Measurements from ENCODE around the gene TNFSF10. TPM values are rescaled to one million over a fixed set of nuclear protein-coding genes. Genes with fewer than 3 reads are reported as not detected.

Gene TNFSF10
- total RNA-seq, 2 experiments from 2014 or later, result 9.2 to 9.5 TPM

DNA sequence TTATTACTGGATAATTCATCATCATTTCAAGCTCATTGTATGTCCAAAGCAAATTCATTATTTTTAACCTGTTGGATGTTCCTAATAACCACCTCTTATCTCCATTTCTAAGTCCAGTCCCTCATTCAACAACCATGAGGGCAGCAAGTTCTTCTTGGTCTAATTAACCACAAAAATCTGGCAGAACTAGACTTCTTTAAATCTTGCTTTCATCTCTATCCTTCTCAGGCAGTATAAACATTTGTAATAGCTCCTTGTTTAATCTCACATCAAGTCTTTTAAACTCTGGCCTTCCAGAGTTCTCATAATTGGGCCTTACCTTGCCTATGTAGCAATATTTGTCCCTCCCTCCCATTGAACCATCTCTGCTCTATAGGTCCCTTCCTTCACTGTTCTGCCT is 57.9 kb downstream of the TNFSF10 start:
- Histone ChIP-seq H3K4me3 (ENCODE audit: low read length) (no peak overlapping the region), H3K27ac (ENCODE audit: low read depth in 1 of 2, low read length in 2 of 2) (no peak overlapping the region), H3K27me3 (ENCODE audit: control insufficient read depth in 1 of 2, insufficient read depth in 2 of 2, low read length in 2 of 2) (peaks cover 2 to 3% of the 10 kb centered on the region in 2 experiments), H3K36me3 (ENCODE audit: insufficient read depth, low read length) (no peaks in the 10 kb centered on the region), H3K9me3 (ENCODE audit: control insufficient read depth in 1 of 2, insufficient read depth in 1 of 2, low read length in 2 of 2) (no peaks in the 10 kb centered on the region), H3K4me1 (ENCODE audit: insufficient read depth, low read length) (no peaks in the 10 kb centered on the region)
- POLR2A ChIA-PET, result no interaction called here
- Mint-ChIP-seq H3K27ac (no peak overlapping the region), H3K9me3 (no peaks in the 10 kb centered on the region), H3K36me3 (ENCODE audit: low read depth) (no peaks in the 10 kb centered on the region), H3K4me1 (ENCODE audit: low read depth) (no peaks in the 10 kb centered on the region), H3K4me3 (no peak overlapping the region), H3K27me3 (peaks cover 20% of the 10 kb centered on the region)
- no peak for ATAC-seq (ENCODE audit: poor library complexity)
- CTCF ChIA-PET, result no interaction called here
- DNase-seq, result no peak
- TF ChIP-seq, protein P1, sequence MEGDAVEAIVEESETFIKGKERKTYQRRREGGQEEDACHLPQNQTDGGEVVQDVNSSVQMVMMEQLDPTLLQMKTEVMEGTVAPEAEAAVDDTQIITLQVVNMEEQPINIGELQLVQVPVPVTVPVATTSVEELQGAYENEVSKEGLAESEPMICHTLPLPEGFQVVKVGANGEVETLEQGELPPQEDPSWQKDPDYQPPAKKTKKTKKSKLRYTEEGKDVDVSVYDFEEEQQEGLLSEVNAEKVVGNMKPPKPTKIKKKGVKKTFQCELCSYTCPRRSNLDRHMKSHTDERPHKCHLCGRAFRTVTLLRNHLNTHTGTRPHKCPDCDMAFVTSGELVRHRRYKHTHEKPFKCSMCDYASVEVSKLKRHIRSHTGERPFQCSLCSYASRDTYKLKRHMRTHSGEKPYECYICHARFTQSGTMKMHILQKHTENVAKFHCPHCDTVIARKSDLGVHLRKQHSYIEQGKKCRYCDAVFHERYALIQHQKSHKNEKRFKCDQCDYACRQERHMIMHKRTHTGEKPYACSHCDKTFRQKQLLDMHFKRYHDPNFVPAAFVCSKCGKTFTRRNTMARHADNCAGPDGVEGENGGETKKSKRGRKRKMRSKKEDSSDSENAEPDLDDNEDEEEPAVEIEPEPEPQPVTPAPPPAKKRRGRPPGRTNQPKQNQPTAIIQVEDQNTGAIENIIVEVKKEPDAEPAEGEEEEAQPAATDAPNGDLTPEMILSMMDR (IDR thresholded peaks at IDR 0.05), result no peak
- intact Hi-C loops (cut with DNase I, micrococcal nuclease), result no loop called here

DNA sequence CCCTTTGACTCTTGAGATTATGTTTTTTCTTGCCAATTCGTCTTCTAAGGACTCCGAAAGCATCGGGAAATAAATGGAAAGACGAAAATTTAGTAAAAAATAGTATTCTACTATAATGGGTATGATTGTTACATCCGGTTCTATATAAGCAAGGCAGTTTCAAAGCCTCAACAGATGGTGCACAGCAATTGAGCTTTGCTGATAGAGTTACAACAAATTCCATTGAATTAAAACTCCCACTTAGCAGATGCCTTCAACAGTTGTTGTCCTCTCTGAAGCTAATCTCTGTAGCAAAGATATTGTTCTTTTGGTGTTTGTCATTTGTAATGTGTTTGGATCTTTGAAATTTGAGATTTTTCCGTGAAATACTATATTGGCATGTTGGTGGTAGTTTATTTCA is 58.9 kb downstream of the TNFSF10 start:
- POLR2A ChIA-PET, result no interaction called here
- CTCF ChIA-PET, result no interaction called here
- Histone ChIP-seq H3K4me1 (ENCODE audit: insufficient read depth, low read length) (no peaks in the 10 kb centered on the region), H3K36me3 (ENCODE audit: insufficient read depth, low read length) (no peaks in the 10 kb centered on the region), H3K9me3 (ENCODE audit: control insufficient read depth in 1 of 2, insufficient read depth in 1 of 2, low read length in 2 of 2) (no peaks in the 10 kb centered on the region), H3K27ac (ENCODE audit: low read depth in 1 of 2, low read length in 2 of 2) (no peak overlapping the region), H3K27me3 (ENCODE audit: control insufficient read depth in 1 of 2, insufficient read depth in 2 of 2, low read length in 2 of 2) (peaks cover 2 to 3% of the 10 kb centered on the region in 2 experiments), H3K4me3 (ENCODE audit: low read length) (no peak overlapping the region)
- ATAC-seq (ENCODE audit: poor library complexity), result no peak
- no peaks in the 10 kb centered on the region for H3K36me3 Mint-ChIP-seq (ENCODE audit: low read depth)
- no peak for DNase-seq
- no peaks in the 10 kb centered on the region for H3K9me3 Mint-ChIP-seq
- peaks cover 19% of the 10 kb centered on the region for H3K27me3 Mint-ChIP-seq
- no peak overlapping the region for H3K4me3 Mint-ChIP-seq
- TF ChIP-seq, protein P1 (IDR thresholded peaks at IDR 0.05), result no peak
- H3K27ac Mint-ChIP-seq, result no peak overlapping the region
- H3K4me1 Mint-ChIP-seq (ENCODE audit: low read depth), result no peaks in the 10 kb centered on the region
- intact Hi-C loops (cut with DNase I, micrococcal nuclease), result no loop called here

DNA sequence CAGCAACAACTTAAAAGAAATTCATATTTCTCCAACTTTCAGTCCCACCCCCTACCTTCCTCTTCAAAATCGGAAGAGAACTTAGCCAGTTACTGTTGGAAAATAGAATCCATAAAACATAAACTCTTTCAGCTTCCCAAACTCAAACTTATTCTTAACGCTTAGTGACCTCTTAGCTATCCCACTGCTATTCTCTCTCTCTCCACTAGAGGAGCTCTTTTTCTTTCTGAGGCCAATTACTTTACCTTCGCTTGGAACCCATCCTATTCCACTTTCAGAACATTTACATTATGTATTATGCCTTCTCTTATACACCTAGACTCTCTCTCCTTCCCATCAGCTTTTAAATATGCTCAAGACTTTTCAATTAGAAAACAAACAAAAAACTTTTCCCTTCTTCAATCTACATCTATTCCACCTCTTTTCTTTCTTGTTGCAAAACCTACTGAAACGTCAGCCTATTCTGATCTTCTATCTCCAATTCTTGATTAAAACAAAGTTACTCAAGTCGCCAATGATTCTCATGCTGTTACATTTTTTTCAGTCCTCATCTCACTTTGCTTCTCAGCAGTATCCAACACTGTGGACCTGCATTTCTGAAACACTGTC is 61.6 kb downstream of the TNFSF10 start:
- Histone ChIP-seq H3K36me3 (ENCODE audit: insufficient read depth, low read length) (no peaks in the 10 kb centered on the region), H3K4me1 (ENCODE audit: insufficient read depth, low read length) (no peaks in the 10 kb centered on the region), H3K4me3 (ENCODE audit: low read length) (no peak overlapping the region), H3K9me3 (ENCODE audit: control insufficient read depth in 1 of 2, insufficient read depth in 1 of 2, low read length in 2 of 2) (no peaks in the 10 kb centered on the region), H3K27me3 (ENCODE audit: control insufficient read depth in 1 of 2, insufficient read depth in 2 of 2, low read length in 2 of 2) (no peaks in the 10 kb centered on the region), H3K27ac (ENCODE audit: low read depth in 1 of 2, low read length in 2 of 2) (no peak overlapping the region)
- POLR2A ChIA-PET, result interaction anchor here (1.0 kb wide), 2 partner anchors 17 to 135 kb away, joined by 3 read pairs; no protein-coding TSS in a partner anchor
- Mint-ChIP-seq H3K9me3 (no peaks in the 10 kb centered on the region), H3K27me3 (peaks cover 3% of the 10 kb centered on the region), H3K27ac (no peak overlapping the region), H3K4me1 (ENCODE audit: low read depth) (no peaks in the 10 kb centered on the region), H3K4me3 (no peak overlapping the region), H3K36me3 (ENCODE audit: low read depth) (no peaks in the 10 kb centered on the region)
- TF ChIP-seq, protein P1 (IDR thresholded peaks at IDR 0.05), result peak; percentile 97
- CTCF ChIA-PET, result interaction anchor here (0.6 to 1.6 kb wide), 12 partner anchors 9 to 162 kb away, joined by 3 to 12 read pairs (median 3); no protein-coding TSS in a partner anchor
- intact Hi-C loops (cut with DNase I, micrococcal nuclease), result no loop called here
- DNase-seq (peak in 3 of 14 experiments; percentile 44 to 60 (median 56)), ATAC-seq (ENCODE audit: poor library complexity) (peak; percentile 60)
